PC-3 (cell line): ENCODE measurements around the gene DHX35.

Experiments used
- CTCF ChIP-seq: fragments of 300-600 bp; sonication (generic); conservative IDR thresholded peaks from 2 replicates; pipeline ENCODE4 v1.5.1; 2017; ENCODE audit warnings: antibody characterized with exemption, low read depth, mild to moderate bottlenecking, low read length
- EZH2phosphoT487 ChIP-seq: fragments of 300-600 bp; sonication (generic); IDR thresholded peaks from 2 replicates; pipeline ENCODE4 v1.6.1; 2018; ENCODE audit warnings: mild to moderate bottlenecking, antibody characterized with exemption, low read length, borderline replicate concordance

- no peak for TF ChIP-seq CTCF
- TF ChIP-seq EZH2phosphoT487 = no peak
These were observed 29.9 kb downstream of the DHX35 start for GRCh38 chr20:38991814-38992704.
